GM23338 (cell line): Measurements from ENCODE around the gene OTOP2. TPM values are rescaled to one million over a fixed set of nuclear protein-coding genes. Genes with fewer than 3 reads are reported as not detected.
"Not testable (repeated sequence)": the region's sequence is repeated elsewhere in the genome, so short reads cannot be mapped to it uniquely, and the experiment has no call there.

Experiments
- ATAC-seq: fragments of 200-7000 bp; cut with Tn5 transposase; 3 replicates; pipeline ENCODE4 v1.9.1; 2020
- DNase-seq: peaks from one replicate; pipeline ENCODE4 v3.0.0-alpha.2; 2015; ENCODE audit warnings: low spot score
- H2AFZ ChIP-seq: fragments of 200-600 bp; sonication (generic); 2 replicates; pipeline ENCODE4 v1.8.0; 2016; ENCODE audit warnings: antibody characterized with exemption, mild to moderate bottlenecking, moderate library complexity
- H3F3A ChIP-seq: fragments of 200-600 bp; sonication (generic); replicated peaks from 2 replicates; pipeline ENCODE4 v1.8.0; 2017; ENCODE audit warnings: antibody characterized with exemption, mixed run types, low read depth
- H3K27ac ChIP-seq: fragments of 200-600 bp; sonication (generic); 2 replicates; pipeline ENCODE4 v1.6.1; 2016; ENCODE audit warnings: low read depth
- H3K27me3 ChIP-seq: fragments of 200-600 bp; sonication (generic); 2 replicates; pipeline ENCODE4 v1.8.0; 2016; ENCODE audit warnings: mild to moderate bottlenecking, mixed run types, moderate library complexity; ENCODE audit not compliant: insufficient read depth
- H3K36me3 ChIP-seq: fragments of 200-600 bp; sonication (generic); 2 replicates; pipeline ENCODE4 v1.8.0; 2016; ENCODE audit warnings: mild to moderate bottlenecking; ENCODE audit not compliant: insufficient read depth
- H3K4me1 ChIP-seq: fragments of 200-600 bp; sonication (generic); 2 replicates; pipeline ENCODE4 v1.8.0; 2016; ENCODE audit warnings: mild to moderate bottlenecking, moderate library complexity; ENCODE audit not compliant: insufficient read depth
- H3K4me2 ChIP-seq: fragments of 200-600 bp; sonication (generic); 2 replicates; pipeline ENCODE4 v1.7.1; 2017; ENCODE audit warnings: mixed run types
- H3K4me3 ChIP-seq: fragments of 200-600 bp; sonication (generic); 2 replicates; pipeline ENCODE4 v1.6.1; 2016; ENCODE audit warnings: mixed run types
- H3K79me2 ChIP-seq: fragments of 200-600 bp; sonication (generic); replicated peaks from 2 replicates; pipeline ENCODE4 v1.8.0; 2017; ENCODE audit warnings: mild to moderate bottlenecking; ENCODE audit not compliant: insufficient read depth
- H3K9me2 ChIP-seq: fragments of 200-600 bp; sonication (generic); 2 replicates; pipeline ENCODE4 v1.8.0; 2017; ENCODE audit not compliant: insufficient read depth
- H4K20me1 ChIP-seq: fragments of 200-600 bp; sonication (generic); replicated peaks from 2 replicates; pipeline ENCODE4 v1.8.0; 2017; ENCODE audit warnings: mild to moderate bottlenecking; ENCODE audit not compliant: insufficient read depth
- H3K27ac Mint-ChIP-seq: 2 replicates; pipeline ENCODE4 v1.8.0; 2020; ENCODE audit warnings: inconsistent platforms, mild to moderate bottlenecking, moderate library complexity, mixed read lengths
- H3K27me3 Mint-ChIP-seq: 3 replicates; pipeline ENCODE4 v1.8.0; 2022; ENCODE audit warnings: low read depth, mild to moderate bottlenecking, moderate library complexity, mixed read lengths, inconsistent platforms; ENCODE audit not compliant: insufficient read depth, poor library complexity
- H3K36me3 Mint-ChIP-seq: 3 replicates; pipeline ENCODE4 v1.8.0; 2021; ENCODE audit warnings: low read depth, mild to moderate bottlenecking, inconsistent platforms, moderate library complexity, mixed read lengths
- H3K4me1 Mint-ChIP-seq: 3 replicates; pipeline ENCODE4 v1.8.0; 2020; ENCODE audit warnings: mild to moderate bottlenecking, inconsistent platforms, mixed read lengths
- H3K4me3 Mint-ChIP-seq: 3 replicates; pipeline ENCODE4 v1.8.0; 2021; ENCODE audit warnings: moderate library complexity, mild to moderate bottlenecking, inconsistent platforms, mixed read lengths
- H3K9me3 Mint-ChIP-seq: 3 replicates; pipeline ENCODE4 v1.8.0; 2020; ENCODE audit warnings: moderate library complexity, mild to moderate bottlenecking, inconsistent platforms, mixed read lengths
- CREB1 ChIP-seq: fragments of 250-450 bp; sonication (Bioruptor Pico); IDR thresholded peaks from 2 replicates; pipeline ENCODE4 v1.5.0; 2020; ENCODE audit warnings: low read depth, mild to moderate bottlenecking, moderate library complexity
- CTCF ChIP-seq, 2 experiments: fragments of 200-600 bp in 1 of 2; sonication (generic) in 1 of 2; conservative IDR thresholded peaks; 2 replicates each; pipeline versions ENCODE4 v1.5.1 to v1.6.1; 2016 to 2017; ENCODE audit warnings: antibody characterized with exemption in 2 of 2, low read depth in 2 of 2, mild to moderate bottlenecking in 2 of 2, moderate library complexity in 1 of 2
- EZH2 ChIP-seq: fragments of 200-600 bp; sonication (generic); IDR thresholded peaks from one replicate; pipeline ENCODE4 v1.8.0; 2017; ENCODE audit warnings: antibody characterized with exemption, mild to moderate bottlenecking, low read depth; ENCODE audit not compliant: unreplicated experiment
- NANOG ChIP-seq: IDR thresholded peaks from 2 replicates; pipeline ENCODE4 v1.6.1; 2016; ENCODE audit warnings: antibody characterized with exemption, borderline replicate concordance
- ZNF114 ChIP-seq: fragments of 250-450 bp; sonication (Bioruptor Pico); IDR thresholded peaks from 2 replicates; pipeline ENCODE4 v1.5.0; 2020; ENCODE audit warnings: mild to moderate bottlenecking, moderate library complexity
- ZNF462 ChIP-seq: fragments of 250-450 bp; sonication (Bioruptor Pico); IDR thresholded peaks from 2 replicates; pipeline ENCODE4 v1.5.0; 2020; ENCODE audit warnings: mild to moderate bottlenecking, moderate library complexity
- polyA plus RNA-seq: library from polyadenylated mRNA; unstranded; fragments of >200 nt; fragmentation: Nextera tagmentation; extraction: Ambion mirVana; gene quantifications from 2 replicates; pipeline ENCODE4 v1.2.1, GENCODE V29; 2016
- total RNA-seq: library from RNA; depleted of rRNA; stranded (reverse); fragments of >200 nt; shearing (Covaris generic); gene quantifications from 2 replicates; pipeline ENCODE4 v1.2.3, GENCODE V29; 2014
- TF ChIP-seq, protein P1 (sequence below): IDR thresholded peaks from 2 replicates; pipeline ENCODE4 v1.6.1; 2016; ENCODE audit warnings: antibody characterized with exemption
- TF ChIP-seq, protein P2 (sequence below): IDR thresholded peaks from one replicate; pipeline ENCODE4 v1.6.1; 2018; ENCODE audit warnings: antibody characterized with exemption; ENCODE audit not compliant: unreplicated experiment

The OTOP2 gene
- total and polyA plus RNA-seq, 2 experiments from 2014 or later, result not detected

- DNase-seq, result not testable (repeated sequence)
Observed at GRCh38 chr17:74911423-74911822, 12.7 kb upstream of the OTOP2 start.

GRCh38 chr17:74916136-74916850 is 7.8 kb upstream of the OTOP2 start:
- Histone ChIP-seq H3K27me3 (peaks cover 8% of the 10 kb centered on the region; the same call in 1 of the 2 replicates), H3K9me2 (no peaks in the 10 kb centered on the region), H3K36me3 (no peaks in the 10 kb centered on the region; the same call in 1 of the 2 replicates), H3K4me1 (no peaks in the 10 kb centered on the region), H3K79me2 (no peaks in the 10 kb centered on the region), H3F3A (no peaks in the 10 kb centered on the region), H3K4me2 (no peak overlapping the region), H3K4me3 (no peak overlapping the region), H4K20me1 (no peaks in the 10 kb centered on the region), H2AFZ (no peak overlapping the region), H3K27ac (no peak overlapping the region)
- ATAC-seq, result no peak
- H3K9me3 Mint-ChIP-seq, result no peaks in the 10 kb centered on the region; the same call in 2 of the 3 replicates
- H3K36me3 Mint-ChIP-seq, result no peaks in the 10 kb centered on the region; the same call in 2 of the 3 replicates
- peaks cover 8% of the 10 kb centered on the region for H3K4me1 Mint-ChIP-seq
- no peak for DNase-seq
- H3K4me3 Mint-ChIP-seq, result no peak overlapping the region
- H3K27me3 Mint-ChIP-seq, result peaks cover 7% of the 10 kb centered on the region
- no peak overlapping the region for H3K27ac Mint-ChIP-seq
- TF ChIP-seq CREB1 (CRISPR knock-in tag) (no peak), ZNF462 (CRISPR knock-in tag) (no peak), CTCF (conservative IDR thresholded peaks at IDR 0.05; ENCODE audit: low read depth in 2 of 2) (no peak), NANOG (no peak), EZH2 (no peak), ZNF114 (CRISPR knock-in tag) (no peak)
- TF ChIP-seq, protein P1, sequence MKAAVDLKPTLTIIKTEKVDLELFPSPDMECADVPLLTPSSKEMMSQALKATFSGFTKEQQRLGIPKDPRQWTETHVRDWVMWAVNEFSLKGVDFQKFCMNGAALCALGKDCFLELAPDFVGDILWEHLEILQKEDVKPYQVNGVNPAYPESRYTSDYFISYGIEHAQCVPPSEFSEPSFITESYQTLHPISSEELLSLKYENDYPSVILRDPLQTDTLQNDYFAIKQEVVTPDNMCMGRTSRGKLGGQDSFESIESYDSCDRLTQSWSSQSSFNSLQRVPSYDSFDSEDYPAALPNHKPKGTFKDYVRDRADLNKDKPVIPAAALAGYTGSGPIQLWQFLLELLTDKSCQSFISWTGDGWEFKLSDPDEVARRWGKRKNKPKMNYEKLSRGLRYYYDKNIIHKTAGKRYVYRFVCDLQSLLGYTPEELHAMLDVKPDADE, result no peak
- TF ChIP-seq, protein P2, sequence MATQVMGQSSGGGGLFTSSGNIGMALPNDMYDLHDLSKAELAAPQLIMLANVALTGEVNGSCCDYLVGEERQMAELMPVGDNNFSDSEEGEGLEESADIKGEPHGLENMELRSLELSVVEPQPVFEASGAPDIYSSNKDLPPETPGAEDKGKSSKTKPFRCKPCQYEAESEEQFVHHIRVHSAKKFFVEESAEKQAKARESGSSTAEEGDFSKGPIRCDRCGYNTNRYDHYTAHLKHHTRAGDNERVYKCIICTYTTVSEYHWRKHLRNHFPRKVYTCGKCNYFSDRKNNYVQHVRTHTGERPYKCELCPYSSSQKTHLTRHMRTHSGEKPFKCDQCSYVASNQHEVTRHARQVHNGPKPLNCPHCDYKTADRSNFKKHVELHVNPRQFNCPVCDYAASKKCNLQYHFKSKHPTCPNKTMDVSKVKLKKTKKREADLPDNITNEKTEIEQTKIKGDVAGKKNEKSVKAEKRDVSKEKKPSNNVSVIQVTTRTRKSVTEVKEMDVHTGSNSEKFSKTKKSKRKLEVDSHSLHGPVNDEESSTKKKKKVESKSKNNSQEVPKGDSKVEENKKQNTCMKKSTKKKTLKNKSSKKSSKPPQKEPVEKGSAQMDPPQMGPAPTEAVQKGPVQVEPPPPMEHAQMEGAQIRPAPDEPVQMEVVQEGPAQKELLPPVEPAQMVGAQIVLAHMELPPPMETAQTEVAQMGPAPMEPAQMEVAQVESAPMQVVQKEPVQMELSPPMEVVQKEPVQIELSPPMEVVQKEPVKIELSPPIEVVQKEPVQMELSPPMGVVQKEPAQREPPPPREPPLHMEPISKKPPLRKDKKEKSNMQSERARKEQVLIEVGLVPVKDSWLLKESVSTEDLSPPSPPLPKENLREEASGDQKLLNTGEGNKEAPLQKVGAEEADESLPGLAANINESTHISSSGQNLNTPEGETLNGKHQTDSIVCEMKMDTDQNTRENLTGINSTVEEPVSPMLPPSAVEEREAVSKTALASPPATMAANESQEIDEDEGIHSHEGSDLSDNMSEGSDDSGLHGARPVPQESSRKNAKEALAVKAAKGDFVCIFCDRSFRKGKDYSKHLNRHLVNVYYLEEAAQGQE, result no peak

More at GRCh38 chr17:74911423-74911822, 12.7 kb upstream of the OTOP2 start:
- not testable (repeated sequence) for H3K4me3 Mint-ChIP-seq, H2AFZ ChIP-seq, H3K27ac ChIP-seq, H3K36me3 ChIP-seq, H3K36me3 Mint-ChIP-seq, H3K4me2 ChIP-seq, H3K9me2 ChIP-seq, H3K4me3 ChIP-seq, ATAC-seq, H3K79me2 ChIP-seq, H3K9me3 Mint-ChIP-seq, H4K20me1 ChIP-seq, H3K27ac Mint-ChIP-seq, H3F3A ChIP-seq, H3K27me3 ChIP-seq
- H3K27me3 Mint-ChIP-seq, result peaks cover 11% of the 10 kb centered on the region
- H3K4me1 Mint-ChIP-seq, result peaks cover 36% of the 10 kb centered on the region
- peaks cover 31% of the 10 kb centered on the region for H3K4me1 ChIP-seq
